COLO668 (cell line): ENCODE results near the gene WDR73.
"Not testable (repeated sequence)": the region's sequence is repeated elsewhere in the genome, so short reads cannot be mapped to it uniquely, and the experiment has no call there.

Experiments
- DNase-seq: peaks from one replicate; lab custom pipeline; 2025; ENCODE audit not compliant: unreplicated experiment; lab: John Stamatoyannopoulos, UW

The WDR73 gene

GRCh38 chr15:84653910-84654688, at the start of gene WDR73:
TSS of gene WDR73 (minus strand) at chr15:84654283. CDS start at chr15:84654274, 9 bp downstream.
- peak; percentile 96 for DNase-seq

GRCh38 chr15:84703808-84704207, 49.7 kb upstream of the WDR73 start:
- no peak for DNase-seq

GRCh38 chr15:84702961-84703482, 48.9 kb upstream of the WDR73 start:
- DNase-seq, result no peak

GRCh38 chr15:84699538-84700191, 45.6 kb upstream of the WDR73 start:
- DNase-seq, result no peak

- DNase-seq, result no peak
Measured at GRCh38 chr15:84697236-84697990, 43.3 kb upstream of the WDR73 start.

- no peak for DNase-seq
Measured at GRCh38 chr15:84696757-84697156, 42.7 kb upstream of the WDR73 start.

GRCh38 chr15:84690342-84690741, 36.3 kb upstream of the WDR73 start:
- no peak for DNase-seq

- DNase-seq, result no peak
Measured at GRCh38 chr15:84689858-84690257, 35.8 kb upstream of the WDR73 start.

GRCh38 chr15:84686446-84686845, 32.4 kb upstream of the WDR73 start:
- not testable (repeated sequence) for DNase-seq

- peak; percentile 7 for DNase-seq
Measured at GRCh38 chr15:84685304-84685703, 31.2 kb upstream of the WDR73 start.

- no peak for DNase-seq
Measured at GRCh38 chr15:84684092-84684491, 30.0 kb upstream of the WDR73 start.

GRCh38 chr15:84681831-84682230, 27.7 kb upstream of the WDR73 start:
- no peak for DNase-seq

GRCh38 chr15:84671211-84671610, 17.1 kb upstream of the WDR73 start:
- no peak for DNase-seq

GRCh38 chr15:84669726-84670125, 15.6 kb upstream of the WDR73 start:
- no peak for DNase-seq

GRCh38 chr15:84668221-84668982, 14.3 kb upstream of the WDR73 start:
- no peak for DNase-seq

- DNase-seq, result no peak
Measured at GRCh38 chr15:84666373-84666772, 12.3 kb upstream of the WDR73 start.

- DNase-seq, result no peak
Measured at GRCh38 chr15:84661001-84661400, 6.9 kb upstream of the WDR73 start.

- no peak for DNase-seq
Measured at GRCh38 chr15:84659904-84660781, 6.1 kb upstream of the WDR73 start.

GRCh38 chr15:84658788-84659411, 4.8 kb upstream of the WDR73 start:
- DNase-seq, result no peak
